ENCODE data around the gene TUNAR. TPM values are rescaled to one million over a fixed set of nuclear protein-coding genes. Genes with fewer than 3 reads are reported as not detected.

TUNAR gene
- total RNA-seq, 2 donors from 2014 or later, result not detected

- Histone ChIP-seq H3K27ac (no peak overlapping the region), H3K9me3 (no peaks in the 10 kb centered on the region), H3K4me1 (no peaks in the 10 kb centered on the region), H3K36me3 (no peaks in the 10 kb centered on the region), H3K27me3 (no peaks in the 10 kb centered on the region), H3K4me3 (no peak overlapping the region)
- DNase-seq (ENCODE audit: low spot score), result no peak
- TF ChIP-seq, protein P1, sequence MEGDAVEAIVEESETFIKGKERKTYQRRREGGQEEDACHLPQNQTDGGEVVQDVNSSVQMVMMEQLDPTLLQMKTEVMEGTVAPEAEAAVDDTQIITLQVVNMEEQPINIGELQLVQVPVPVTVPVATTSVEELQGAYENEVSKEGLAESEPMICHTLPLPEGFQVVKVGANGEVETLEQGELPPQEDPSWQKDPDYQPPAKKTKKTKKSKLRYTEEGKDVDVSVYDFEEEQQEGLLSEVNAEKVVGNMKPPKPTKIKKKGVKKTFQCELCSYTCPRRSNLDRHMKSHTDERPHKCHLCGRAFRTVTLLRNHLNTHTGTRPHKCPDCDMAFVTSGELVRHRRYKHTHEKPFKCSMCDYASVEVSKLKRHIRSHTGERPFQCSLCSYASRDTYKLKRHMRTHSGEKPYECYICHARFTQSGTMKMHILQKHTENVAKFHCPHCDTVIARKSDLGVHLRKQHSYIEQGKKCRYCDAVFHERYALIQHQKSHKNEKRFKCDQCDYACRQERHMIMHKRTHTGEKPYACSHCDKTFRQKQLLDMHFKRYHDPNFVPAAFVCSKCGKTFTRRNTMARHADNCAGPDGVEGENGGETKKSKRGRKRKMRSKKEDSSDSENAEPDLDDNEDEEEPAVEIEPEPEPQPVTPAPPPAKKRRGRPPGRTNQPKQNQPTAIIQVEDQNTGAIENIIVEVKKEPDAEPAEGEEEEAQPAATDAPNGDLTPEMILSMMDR (IDR thresholded peaks at IDR 0.05), result no peak
Observed at GRCh38 chr14:95918466-95918865, 41.8 kb downstream of the TUNAR start.

DNA sequence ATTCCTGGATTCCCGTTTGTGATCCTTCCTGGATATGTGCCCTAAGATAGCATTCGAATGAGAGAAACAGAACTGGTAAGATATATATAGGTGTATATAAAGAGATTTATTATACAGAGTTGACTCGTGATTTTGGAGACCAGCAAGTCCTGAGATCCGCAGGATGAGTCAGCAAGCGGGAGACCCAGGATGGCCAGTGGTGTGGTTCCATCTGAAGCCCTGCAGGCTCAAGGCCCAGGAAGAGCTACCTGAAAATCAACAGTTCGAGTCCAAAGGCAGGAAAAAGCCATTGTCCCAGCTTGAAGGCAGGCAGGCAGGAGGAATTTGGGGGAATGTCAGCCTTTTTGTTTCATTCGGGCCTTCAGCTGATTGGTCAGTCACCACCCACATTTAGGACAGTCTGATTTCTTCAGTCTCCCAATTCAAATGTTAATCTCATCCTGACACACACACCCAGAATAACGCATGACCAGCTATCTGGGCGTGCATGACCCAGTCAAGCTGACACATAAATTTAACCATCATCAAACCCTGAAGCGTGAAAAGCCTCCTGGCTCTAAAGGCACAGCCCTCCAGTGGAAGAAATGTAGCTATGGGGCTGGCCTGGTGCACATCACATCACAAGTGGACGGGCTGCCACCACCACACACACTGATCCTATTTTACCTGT is 44.3 kb downstream of the TUNAR start:
- TF ChIP-seq, protein P1 (IDR thresholded peaks at IDR 0.05), result no peak
- DNase-seq (ENCODE audit: low spot score), result no peak
- H3K36me3 ChIP-seq, result no peaks in the 10 kb centered on the region

DNA sequence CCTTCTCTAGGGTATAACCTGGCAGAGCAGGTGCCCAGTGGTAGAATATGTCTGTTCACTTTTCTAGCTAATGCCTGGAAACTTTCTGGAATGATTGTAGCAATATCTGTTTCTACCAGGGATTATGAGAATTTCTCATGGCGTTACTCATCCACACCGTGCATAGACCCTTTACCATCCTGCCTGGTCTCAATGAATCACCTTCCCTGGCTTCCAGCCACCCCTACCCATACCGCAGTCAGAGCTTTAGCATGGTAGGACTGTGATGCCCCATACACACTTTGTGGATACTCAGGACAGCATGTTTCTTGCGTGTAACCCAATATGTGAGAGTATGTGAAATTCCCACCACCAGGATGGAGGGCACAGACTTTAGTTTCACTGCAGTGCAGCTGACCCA is 45.4 kb downstream of the TUNAR start:
- H3K27ac ChIP-seq, result no peak overlapping the region
- no peaks in the 10 kb centered on the region for H3K4me1 ChIP-seq
- no peaks in the 10 kb centered on the region for H3K36me3 ChIP-seq
- TF ChIP-seq, protein P1 (IDR thresholded peaks at IDR 0.05), result no peak
- no peak for DNase-seq (ENCODE audit: low spot score)
- no peak overlapping the region for H3K4me3 ChIP-seq
- no peaks in the 10 kb centered on the region for H3K9me3 ChIP-seq
- no peaks in the 10 kb centered on the region for H3K27me3 ChIP-seq

More for the DNA sequence above, 44.3 kb downstream of the TUNAR start:
- no peaks in the 10 kb centered on the region for H3K4me1 ChIP-seq
- H3K27ac ChIP-seq, result no peak overlapping the region
- H3K4me3 ChIP-seq, result no peak overlapping the region
- no peaks in the 10 kb centered on the region for H3K9me3 ChIP-seq
- H3K27me3 ChIP-seq, result no peaks in the 10 kb centered on the region

DNA sequence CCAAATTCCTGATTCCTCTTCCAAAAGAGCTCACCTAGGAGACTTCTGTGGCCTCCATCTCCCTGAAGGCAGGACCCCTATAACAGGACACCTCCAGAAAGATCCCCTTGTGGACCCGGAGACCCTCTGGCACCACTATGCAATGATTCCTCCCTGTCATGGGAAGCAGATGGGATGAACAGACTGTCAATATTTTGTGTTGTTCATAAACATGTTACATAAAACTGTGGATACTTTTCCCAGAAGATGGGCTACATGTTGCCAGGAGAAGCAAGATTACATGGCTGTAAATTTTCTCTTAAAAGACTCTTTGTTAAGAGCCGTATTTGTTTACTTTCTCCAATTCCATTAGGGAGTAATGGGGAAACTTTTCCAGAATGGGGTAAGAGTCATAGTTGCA is 52.1 kb downstream of the TUNAR start:
- DNase-seq (ENCODE audit: low spot score), result no peak
- H3K4me1 ChIP-seq, result no peaks in the 10 kb centered on the region
- no peak overlapping the region for H3K4me3 ChIP-seq
- no peak overlapping the region for H3K27ac ChIP-seq
- H3K9me3 ChIP-seq, result no peaks in the 10 kb centered on the region
- H3K36me3 ChIP-seq, result no peaks in the 10 kb centered on the region
- H3K27me3 ChIP-seq, result no peaks in the 10 kb centered on the region
- TF ChIP-seq, protein P1 (IDR thresholded peaks at IDR 0.05), result no peak

- no peak overlapping the region for H3K27ac ChIP-seq
- H3K9me3 ChIP-seq, result no peaks in the 10 kb centered on the region
- no peak for DNase-seq (ENCODE audit: low spot score)
- H3K4me1 ChIP-seq, result no peaks in the 10 kb centered on the region
- H3K27me3 ChIP-seq, result no peaks in the 10 kb centered on the region
- TF ChIP-seq, protein P1 (IDR thresholded peaks at IDR 0.05), result no peak
- no peak overlapping the region for H3K4me3 ChIP-seq
- no peaks in the 10 kb centered on the region for H3K36me3 ChIP-seq
Observed at GRCh38 chr14:95931384-95931783, 54.8 kb downstream of the TUNAR start.

Measured in right atrium auricular region (tissue), 2 donors.